ENCODE results near the gene UBL4A.
A peak's percentile ranks its signal among the peaks of the same experiment; 100 is the strongest.

The UBL4A gene

GRCh38 chrX:154507673-154508383, 21.4 kb upstream of the UBL4A start:
- Histone ChIP-seq H3K4me1 (ENCODE audit: control insufficient read depth in 2 of 2, insufficient read depth in 1 of 2, low read depth in 1 of 2, low read length in 2 of 2) (peaks cover 0 to 3% of the 10 kb centered on the region in 2 donors), H3K4me3 (ENCODE audit: low read length in 2 of 2) (no peak overlapping the region), H2BK15ac (ENCODE audit: low read length) (no peak overlapping the region), H3K4ac (ENCODE audit: low read length) (no peak overlapping the region), H2BK120ac (ENCODE audit: low read depth, low read length) (no peak overlapping the region), H3K27ac (replicated peaks; ENCODE audit: low read length) (no peak overlapping the region), H3K27me3 (ENCODE audit: control insufficient read depth in 3 of 3, insufficient read depth in 3 of 3, low read depth in 1 of 3, low read length in 3 of 3) (no peaks in the 10 kb centered on the region), H3K36me3 (replicated peaks in 1 of 2; ENCODE audit: control insufficient read depth in 2 of 2, insufficient read depth in 2 of 2, low read length in 2 of 2) (peaks cover 0 to 20% of the 10 kb centered on the region in 2 donors), H2AK5ac (ENCODE audit: low read depth, low read length) (no peak overlapping the region), H3K9me3 (replicated peaks in 1 of 2; ENCODE audit: control insufficient read depth in 2 of 2, insufficient read depth in 1 of 2, low read depth in 1 of 2, low read length in 2 of 2) (no peaks in the 10 kb centered on the region), H3K14ac (ENCODE audit: low read length) (no peak overlapping the region), H4K8ac (ENCODE audit: low read depth, low read length) (no peak overlapping the region), H2BK12ac (ENCODE audit: low read length) (no peak overlapping the region), H3K4me2 (ENCODE audit: insufficient read depth, low read length, poor library complexity, severe bottlenecking) (no peak overlapping the region), H3K18ac (ENCODE audit: low read length) (no peak overlapping the region), H2BK5ac (ENCODE audit: low read length) (no peak overlapping the region), H4K91ac (ENCODE audit: low read depth, low read length, poor library complexity) (no peak overlapping the region), H3K9ac (ENCODE audit: low read depth, low read length, poor library complexity) (no peak overlapping the region), H3K79me1 (ENCODE audit: low read depth, low read length) (no peaks in the 10 kb centered on the region), H2AFZ (ENCODE audit: low read length) (no peak overlapping the region), H3K23ac (ENCODE audit: low read depth, low read length, poor library complexity) (no peak overlapping the region)
- no peak for DNase-seq (ENCODE audit: low spot score)
- no CpG with 5 or more reads among the region's 24 CpGs for WGBS, 2 donors (ENCODE audit: extremely low coverage in 2 of 2, insufficient read length in 2 of 2, insufficient replicate concordance in 1 of 2)

- Histone ChIP-seq H2BK120ac (ENCODE audit: low read depth, low read length) (no peak overlapping the region), H4K8ac (ENCODE audit: low read depth, low read length) (peak overlapping the region; percentile 3), H3K14ac (ENCODE audit: low read length) (no peak overlapping the region), H4K91ac (ENCODE audit: low read depth, low read length, poor library complexity) (no peak overlapping the region), H3K18ac (ENCODE audit: low read length) (no peak overlapping the region), H3K79me1 (ENCODE audit: low read depth, low read length) (no peaks in the 10 kb centered on the region), H3K36me3 (replicated peaks in 1 of 2; ENCODE audit: control insufficient read depth in 2 of 2, insufficient read depth in 2 of 2, low read length in 2 of 2) (peaks cover 0 to 20% of the 10 kb centered on the region in 2 donors), H3K4me3 (ENCODE audit: low read length in 2 of 2) (no peak overlapping the region), H2AK5ac (ENCODE audit: low read depth, low read length) (no peak overlapping the region), H3K27me3 (ENCODE audit: control insufficient read depth in 3 of 3, insufficient read depth in 3 of 3, low read depth in 1 of 3, low read length in 3 of 3) (no peaks in the 10 kb centered on the region), H2AFZ (ENCODE audit: low read length) (no peak overlapping the region), H3K4ac (ENCODE audit: low read length) (no peak overlapping the region), H2BK5ac (ENCODE audit: low read length) (no peak overlapping the region), H3K4me2 (ENCODE audit: insufficient read depth, low read length, poor library complexity, severe bottlenecking) (no peak overlapping the region), H2BK12ac (ENCODE audit: low read length) (no peak overlapping the region), H3K9me3 (replicated peaks in 1 of 2; ENCODE audit: control insufficient read depth in 2 of 2, insufficient read depth in 1 of 2, low read depth in 1 of 2, low read length in 2 of 2) (no peaks in the 10 kb centered on the region), H3K4me1 (ENCODE audit: control insufficient read depth in 2 of 2, insufficient read depth in 1 of 2, low read depth in 1 of 2, low read length in 2 of 2) (peaks cover 0 to 3% of the 10 kb centered on the region in 2 donors), H3K23ac (ENCODE audit: low read depth, low read length, poor library complexity) (no peak overlapping the region), H2BK15ac (ENCODE audit: low read length) (no peak overlapping the region), H3K27ac (replicated peaks; ENCODE audit: low read length) (no peak overlapping the region), H3K9ac (ENCODE audit: low read depth, low read length, poor library complexity) (peak overlapping the region; percentile 60)
- no peak for DNase-seq (ENCODE audit: low spot score)
- no CpG with 5 or more reads among the region's 37 CpGs for WGBS, 2 donors (ENCODE audit: extremely low coverage in 2 of 2, insufficient read length in 2 of 2, insufficient replicate concordance in 1 of 2)
Measured at GRCh38 chrX:154506483-154507332, 20.3 kb upstream of the UBL4A start.

GRCh38 chrX:154505734-154506133, 19.3 kb upstream of the UBL4A start:
- Histone ChIP-seq H2BK120ac (ENCODE audit: low read depth, low read length) (no peak overlapping the region), H3K4me2 (ENCODE audit: insufficient read depth, low read length, poor library complexity, severe bottlenecking) (no peak overlapping the region), H3K4ac (ENCODE audit: low read length) (no peak overlapping the region), H3K36me3 (replicated peaks in 1 of 2; ENCODE audit: control insufficient read depth in 2 of 2, insufficient read depth in 2 of 2, low read length in 2 of 2) (peaks cover 0 to 16% of the 10 kb centered on the region in 2 donors), H4K91ac (ENCODE audit: low read depth, low read length, poor library complexity) (no peak overlapping the region), H2AFZ (ENCODE audit: low read length) (no peak overlapping the region), H2BK15ac (ENCODE audit: low read length) (no peak overlapping the region), H3K4me3 (ENCODE audit: low read length in 2 of 2) (no peak overlapping the region), H3K27ac (replicated peaks; ENCODE audit: low read length) (no peak overlapping the region), H2BK5ac (ENCODE audit: low read length) (no peak overlapping the region), H4K8ac (ENCODE audit: low read depth, low read length) (no peak overlapping the region), H3K23ac (ENCODE audit: low read depth, low read length, poor library complexity) (no peak overlapping the region), H2BK12ac (ENCODE audit: low read length) (no peak overlapping the region), H3K27me3 (ENCODE audit: control insufficient read depth in 3 of 3, insufficient read depth in 3 of 3, low read depth in 1 of 3, low read length in 3 of 3) (no peaks in the 10 kb centered on the region), H3K18ac (ENCODE audit: low read length) (no peak overlapping the region), H3K14ac (ENCODE audit: low read length) (no peak overlapping the region), H3K79me1 (ENCODE audit: low read depth, low read length) (no peaks in the 10 kb centered on the region), H2AK5ac (ENCODE audit: low read depth, low read length) (no peak overlapping the region), H3K9ac (ENCODE audit: low read depth, low read length, poor library complexity) (no peak overlapping the region), H3K9me3 (replicated peaks in 1 of 2; ENCODE audit: control insufficient read depth in 2 of 2, insufficient read depth in 1 of 2, low read depth in 1 of 2, low read length in 2 of 2) (no peaks in the 10 kb centered on the region), H3K4me1 (ENCODE audit: control insufficient read depth in 2 of 2, insufficient read depth in 1 of 2, low read depth in 1 of 2, low read length in 2 of 2) (peaks cover 0 to 3% of the 10 kb centered on the region in 2 donors)
- no peak for DNase-seq (ENCODE audit: low spot score)
- no CpG with 5 or more reads among the region's 12 CpGs for WGBS, 2 donors (ENCODE audit: extremely low coverage in 2 of 2, insufficient read length in 2 of 2, insufficient replicate concordance in 1 of 2)

- WGBS, 2 donors (ENCODE audit: extremely low coverage in 2 of 2, insufficient read length in 2 of 2, insufficient replicate concordance in 1 of 2): no CpG with 5 or more reads among the region's 3 CpGs
- Histone ChIP-seq H2BK15ac (ENCODE audit: low read length) (no peak overlapping the region), H3K18ac (ENCODE audit: low read length) (no peak overlapping the region), H4K91ac (ENCODE audit: low read depth, low read length, poor library complexity) (no peak overlapping the region), H3K4me3 (ENCODE audit: low read length in 2 of 2) (no peak overlapping the region), H3K14ac (ENCODE audit: low read length) (no peak overlapping the region), H3K4me1 (ENCODE audit: control insufficient read depth in 2 of 2, insufficient read depth in 1 of 2, low read depth in 1 of 2, low read length in 2 of 2) (peaks cover 0 to 3% of the 10 kb centered on the region in 2 donors), H3K4ac (ENCODE audit: low read length) (no peak overlapping the region), H2AK5ac (ENCODE audit: low read depth, low read length) (no peak overlapping the region), H3K9ac (ENCODE audit: low read depth, low read length, poor library complexity) (no peak overlapping the region), H2BK120ac (ENCODE audit: low read depth, low read length) (no peak overlapping the region), H3K23ac (ENCODE audit: low read depth, low read length, poor library complexity) (no peak overlapping the region), H4K8ac (ENCODE audit: low read depth, low read length) (no peak overlapping the region), H3K79me1 (ENCODE audit: low read depth, low read length) (no peaks in the 10 kb centered on the region), H2AFZ (ENCODE audit: low read length) (no peak overlapping the region), H2BK12ac (ENCODE audit: low read length) (no peak overlapping the region), H2BK5ac (ENCODE audit: low read length) (no peak overlapping the region), H3K27me3 (ENCODE audit: control insufficient read depth in 3 of 3, insufficient read depth in 3 of 3, low read depth in 1 of 3, low read length in 3 of 3) (no peaks in the 10 kb centered on the region), H3K36me3 (replicated peaks in 1 of 2; ENCODE audit: control insufficient read depth in 2 of 2, insufficient read depth in 2 of 2, low read length in 2 of 2) (peaks cover 0 to 7% of the 10 kb centered on the region in 2 donors), H3K4me2 (ENCODE audit: insufficient read depth, low read length, poor library complexity, severe bottlenecking) (no peak overlapping the region), H3K27ac (replicated peaks; ENCODE audit: low read length) (no peak overlapping the region), H3K9me3 (replicated peaks in 1 of 2; ENCODE audit: control insufficient read depth in 2 of 2, insufficient read depth in 1 of 2, low read depth in 1 of 2, low read length in 2 of 2) (no peaks in the 10 kb centered on the region)
- DNase-seq (ENCODE audit: low spot score): no peak
Measured at GRCh38 chrX:154502989-154503388, 16.6 kb upstream of the UBL4A start.
